Stimulated activated CD4-positive, alpha-beta T cell treated with anti-CD3 and anti-CD28 coated beads, Interleukin-15, amount 100 ng/mL, for 48 hours (primary cell): Measurements from ENCODE around the gene RAB27B.
"Not testable (repeated sequence)": the region's sequence is repeated elsewhere in the genome, so short reads cannot be mapped to it uniquely, and the experiment has no call there.

Source experiments
- DNase-seq, 2 donors: peaks; one replicate each; pipeline ENCODE4 v3.0.0-alpha.2; 2020; ENCODE audit warnings: low read depth in 2 of 2

The RAB27B gene

DNA sequence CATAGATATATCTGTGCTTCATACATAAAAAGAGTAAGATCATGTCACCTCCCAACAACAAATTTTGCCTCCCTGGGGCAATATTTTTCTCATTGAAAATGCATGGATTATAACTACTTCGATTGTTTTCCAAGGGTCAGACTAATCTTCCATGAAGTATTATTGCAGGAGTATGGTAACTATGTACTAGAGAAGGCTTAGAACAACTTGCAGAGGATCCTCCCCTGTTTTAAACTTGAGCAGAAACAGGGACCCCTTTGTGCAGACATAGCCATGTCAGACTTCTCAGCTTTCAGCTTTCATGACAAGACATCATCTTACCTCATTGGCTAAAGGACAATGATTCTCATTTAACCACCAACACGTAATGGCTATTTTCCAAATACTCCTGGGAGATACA lies 13.2 kb upstream of the RAB27B start:
- no peak for DNase-seq

DNA sequence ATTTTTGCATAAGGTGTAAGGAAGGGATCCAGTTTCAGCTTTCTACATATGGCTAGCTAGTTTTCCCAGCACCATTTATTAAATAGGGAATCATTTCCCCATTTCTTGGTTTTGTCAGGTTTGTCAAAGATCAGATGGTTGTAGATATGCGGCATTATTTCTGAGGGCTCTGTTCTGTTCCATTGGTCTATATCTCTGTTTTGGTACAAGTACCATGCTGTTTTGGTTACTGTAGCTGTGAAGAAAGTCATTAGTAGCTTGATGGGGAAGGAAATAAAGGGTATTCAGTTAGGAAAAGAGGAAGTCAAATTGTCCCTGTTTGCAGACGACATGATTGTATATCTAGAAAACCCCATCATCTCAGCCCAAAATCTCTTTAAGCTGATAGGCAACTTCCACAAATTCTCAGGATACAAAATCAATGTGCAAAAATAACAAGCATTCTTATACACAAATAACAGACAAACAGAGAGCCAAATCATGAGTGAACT lies 7.4 kb upstream of the RAB27B start:
- DNase-seq = not testable (repeated sequence)

DNA sequence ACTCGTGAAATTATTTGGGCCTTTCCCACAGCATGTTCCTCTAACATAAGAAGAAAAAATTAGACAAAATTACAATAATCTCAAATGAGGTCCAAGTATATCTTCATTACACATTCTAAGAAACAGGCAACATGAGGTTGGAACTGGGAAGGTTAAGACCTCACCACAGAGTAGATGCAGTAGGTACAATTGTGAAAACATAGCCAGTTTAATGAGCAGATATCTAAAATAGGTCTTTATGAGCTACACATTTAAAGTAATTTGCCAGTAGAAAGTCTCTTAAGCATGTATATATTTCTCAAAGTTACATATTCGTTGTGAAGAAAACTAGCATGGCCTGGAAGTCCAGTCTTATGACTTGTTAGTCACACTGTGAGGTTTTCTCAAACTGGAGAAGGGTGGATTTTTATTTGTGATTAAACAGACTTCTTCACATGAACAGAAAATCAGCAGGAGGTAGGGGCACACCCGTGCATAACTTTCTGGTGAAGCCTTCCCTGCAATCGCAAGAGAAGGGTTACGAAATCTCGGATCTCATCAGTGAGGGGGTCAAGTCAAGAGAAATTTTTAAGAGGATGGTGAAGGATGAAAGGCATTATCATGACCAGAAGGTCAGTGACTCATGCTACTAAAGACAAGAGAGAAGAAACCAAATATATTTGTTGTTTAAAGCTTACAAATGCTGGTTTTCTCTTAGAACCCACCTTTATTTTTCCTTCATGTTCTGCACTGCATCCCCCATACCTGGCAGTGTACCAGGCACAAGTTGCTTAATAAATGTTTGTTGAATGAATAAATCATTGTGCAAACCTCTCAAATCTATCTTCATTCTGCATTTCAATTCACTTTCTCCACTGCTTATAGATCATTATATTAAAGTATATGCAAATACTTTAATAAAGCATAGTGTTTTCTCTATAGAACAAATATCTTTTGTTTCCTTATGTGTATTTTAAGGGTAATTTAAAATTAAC lies 5.1 kb upstream of the RAB27B start:
- no peak for DNase-seq

DNA sequence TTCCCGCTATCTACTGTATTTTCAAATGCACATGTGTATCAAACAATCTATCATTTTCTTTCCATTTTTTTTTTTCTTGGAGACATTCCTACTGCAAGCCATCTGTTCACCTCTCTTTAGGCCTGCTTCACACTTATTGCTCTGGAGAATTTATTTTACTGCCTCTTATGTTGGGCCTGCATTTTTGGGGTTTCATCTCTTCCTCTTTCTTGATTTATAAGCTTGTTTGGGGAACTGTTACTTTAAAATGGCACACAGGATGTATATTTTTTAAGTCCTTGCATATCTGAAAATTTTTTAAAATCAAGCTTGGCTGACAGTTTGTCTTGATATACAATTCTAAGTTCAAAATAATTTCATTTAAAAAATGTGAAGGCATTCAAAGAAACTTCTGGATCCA lies 3.5 kb upstream of the RAB27B start:
- DNase-seq = no peak

DNA sequence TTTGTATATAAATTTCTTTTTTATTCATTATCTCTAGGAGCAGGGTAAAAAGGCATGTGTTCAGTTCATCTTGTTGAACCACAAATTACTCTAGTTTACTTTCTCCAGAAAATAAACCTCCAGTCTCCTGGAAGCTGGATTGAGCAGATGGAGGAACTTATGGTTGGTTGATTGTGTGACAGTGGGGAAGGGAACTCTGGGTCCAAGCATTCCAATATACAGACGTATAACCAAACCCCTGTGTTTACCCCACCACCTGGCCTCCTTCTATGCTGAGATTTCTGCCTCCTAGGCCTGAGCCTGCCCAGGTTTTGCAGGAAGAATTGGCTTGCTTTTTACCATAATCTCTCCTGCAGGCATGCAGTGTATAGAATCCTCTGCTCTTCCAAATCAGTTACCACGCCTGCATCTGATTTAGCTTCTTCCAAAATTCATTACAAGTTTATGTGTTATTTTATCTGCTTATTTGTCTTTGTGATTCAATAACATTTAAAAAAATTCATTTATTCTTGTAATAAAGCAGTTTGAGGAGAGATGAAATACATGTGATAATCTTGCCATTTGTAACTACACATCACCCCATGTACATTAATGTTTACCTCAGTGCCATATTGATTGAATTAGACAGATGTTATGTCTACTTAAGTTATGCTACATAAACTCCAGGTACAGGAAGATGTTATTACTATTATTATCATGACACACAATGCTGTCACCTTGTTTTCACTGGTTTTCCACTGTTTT lies 2.5 kb upstream of the RAB27B start:
- no peak for DNase-seq

DNA sequence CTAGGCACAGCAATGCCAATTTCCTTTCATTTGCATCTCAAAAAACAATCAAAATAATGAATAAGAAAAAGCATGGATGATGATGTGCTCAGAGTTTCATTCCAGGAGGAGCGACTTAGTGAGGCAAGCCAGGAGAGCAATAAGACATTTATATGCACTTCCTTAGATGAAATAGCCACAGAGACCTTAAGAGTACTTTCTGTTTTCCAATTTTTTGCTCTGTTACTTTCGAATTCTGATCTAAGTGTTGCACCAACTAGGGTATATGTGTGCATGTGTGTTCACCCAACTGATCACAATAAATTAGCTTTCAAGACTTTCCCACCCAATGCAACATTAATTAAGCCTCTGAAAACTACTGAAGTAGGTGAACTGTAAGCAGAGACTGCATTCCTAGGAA lies 709 bp downstream of the RAB27B start:
- DNase-seq = no peak

DNA sequence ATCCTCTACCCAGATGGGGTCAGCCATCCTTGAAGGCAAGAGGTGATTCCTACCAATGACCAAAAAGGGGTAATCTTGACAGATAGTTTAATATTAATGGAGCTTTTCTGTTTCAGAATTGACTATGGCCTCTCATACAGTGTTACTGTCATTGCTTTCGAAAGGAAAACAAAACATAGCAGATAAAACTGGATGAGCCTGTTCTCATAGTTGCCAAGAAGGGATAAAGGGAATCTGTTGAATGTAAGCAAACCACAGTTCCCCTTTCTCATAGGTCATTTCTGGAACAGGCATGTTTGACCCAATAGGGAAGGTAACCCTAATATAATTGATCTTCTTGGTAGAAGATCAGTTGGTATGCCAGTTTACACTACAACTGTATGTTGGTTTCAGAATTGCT lies 1.6 kb downstream of the RAB27B start:
- DNase-seq = no peak

GRCh38 chr18:54830260-54830659 lies 2.0 kb downstream of the RAB27B start:
- no peak for DNase-seq

GRCh38 chr18:54830866-54831265 lies 2.6 kb downstream of the RAB27B start:
- no peak for DNase-seq

- no peak for DNase-seq
Observed at GRCh38 chr18:54835944-54836343, 7.7 kb downstream of the RAB27B start.

GRCh38 chr18:54843314-54843713 lies 15.0 kb downstream of the RAB27B start:
- DNase-seq = no peak

GRCh38 chr18:54845787-54846186 lies 17.5 kb downstream of the RAB27B start:
- DNase-seq = no peak

GRCh38 chr18:54848121-54848520 lies 19.8 kb downstream of the RAB27B start:
- DNase-seq = no peak

DNA sequence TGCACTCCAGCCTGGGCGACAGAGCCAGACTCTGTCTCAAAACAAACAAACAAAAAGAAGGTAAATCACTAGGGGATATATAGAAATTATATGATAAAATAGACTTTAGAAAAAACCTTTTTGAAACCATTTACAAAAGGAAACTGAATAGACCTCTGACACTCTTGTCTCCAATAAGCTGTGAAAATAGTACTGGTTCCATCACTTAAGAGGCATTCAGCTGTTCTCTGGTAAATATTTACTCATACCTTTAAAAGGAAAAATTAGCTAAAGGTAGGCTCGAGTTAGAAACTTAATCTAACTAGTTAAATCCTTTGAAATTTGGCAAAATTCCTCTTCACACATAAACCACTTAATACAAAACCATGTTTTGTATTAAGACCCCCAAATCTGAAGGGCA lies 21.4 kb downstream of the RAB27B start:
- no peak for DNase-seq

- no peak for DNase-seq
Observed at GRCh38 chr18:54850598-54850997, 22.3 kb downstream of the RAB27B start.

GRCh38 chr18:54852780-54853675 lies 24.8 kb downstream of the RAB27B start:
- no peak for DNase-seq

DNA sequence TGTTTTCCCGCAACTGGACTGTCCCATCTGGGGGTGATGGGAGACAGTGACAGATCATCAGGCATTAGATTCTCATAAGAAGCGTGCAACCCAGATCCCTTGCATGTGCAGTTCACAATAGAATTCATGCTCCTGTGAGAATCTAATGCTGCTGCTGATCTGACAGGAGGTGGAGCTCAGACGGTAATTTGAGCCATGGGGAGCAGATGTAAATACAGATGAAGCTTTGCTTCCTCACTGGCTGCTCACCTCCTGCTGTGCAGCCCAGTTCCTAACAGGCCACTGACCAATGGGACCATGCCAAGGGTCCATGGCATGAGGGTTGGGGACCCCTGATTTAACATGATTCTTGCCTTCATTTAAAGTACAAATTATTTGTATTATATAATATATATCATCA lies 26.8 kb downstream of the RAB27B start:
- DNase-seq = not testable (repeated sequence)

DNA sequence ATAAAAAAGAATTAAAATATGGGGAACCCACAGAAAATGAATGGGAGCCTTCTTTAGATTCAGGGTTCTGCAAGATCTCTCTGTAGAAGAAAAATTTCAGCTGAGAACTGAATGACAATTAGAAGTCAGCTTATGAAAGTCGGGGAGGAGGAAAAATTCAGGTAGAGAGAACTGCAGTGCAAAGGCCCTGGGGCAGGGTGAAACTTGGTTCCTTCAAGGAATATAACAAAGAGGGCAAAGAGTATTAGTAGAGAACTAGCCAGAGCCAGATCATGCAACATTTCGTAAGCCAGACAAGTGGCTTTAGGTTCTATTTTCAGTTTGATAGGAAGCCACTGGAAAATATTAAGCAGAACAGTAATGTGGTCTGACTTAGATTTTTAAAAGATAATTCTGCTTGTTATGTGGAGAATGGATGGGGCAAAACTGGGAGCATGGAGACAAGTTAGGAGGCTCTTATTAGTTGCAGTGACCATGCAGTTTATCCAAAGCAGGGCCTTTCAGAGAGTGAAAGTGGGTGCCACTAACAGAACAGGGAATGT lies 27.9 kb downstream of the RAB27B start:
- DNase-seq = no peak

GRCh38 chr18:54857499-54857898 lies 29.2 kb downstream of the RAB27B start:
- DNase-seq = no peak

DNA sequence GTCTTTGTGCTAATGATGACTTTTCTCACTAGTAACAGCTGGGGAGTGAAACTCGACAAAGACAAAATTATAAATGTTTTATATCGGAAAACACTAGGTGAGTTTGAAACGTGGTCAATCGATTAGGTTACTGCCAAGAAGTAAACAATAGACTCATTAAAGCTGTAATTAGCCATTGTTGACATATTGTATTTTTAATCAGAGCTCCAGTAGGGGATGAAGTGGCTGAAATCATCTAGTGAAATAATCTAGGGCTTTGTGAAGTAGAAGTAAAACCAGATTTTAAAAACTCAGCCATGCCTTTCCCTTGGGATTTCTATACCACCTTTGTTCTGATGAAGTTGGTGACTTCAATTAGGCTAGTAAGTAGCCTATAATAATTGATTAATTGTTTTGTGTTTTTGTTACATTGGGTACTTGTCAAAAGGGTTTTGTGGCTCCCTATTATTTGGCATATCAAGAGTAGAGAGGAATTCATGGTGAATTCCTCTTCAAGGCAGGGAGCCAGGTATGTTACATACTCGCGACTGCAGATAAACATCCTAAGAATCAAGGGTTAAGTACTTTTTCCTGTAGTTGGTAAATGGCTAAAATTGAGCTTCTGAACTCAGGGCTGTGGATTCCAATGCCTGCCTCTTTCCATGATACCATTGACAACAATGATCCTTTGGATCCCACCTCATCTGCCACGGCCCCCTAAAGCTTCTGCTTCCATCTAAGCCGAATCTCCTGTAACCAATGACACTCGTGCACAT lies 31.6 kb downstream of the RAB27B start:
- DNase-seq = no peak

GRCh38 chr18:54860941-54861340 lies 32.7 kb downstream of the RAB27B start:
- DNase-seq = no peak
